ENCODE results near the gene APEH. TPM values are rescaled to one million over a fixed set of nuclear protein-coding genes. Genes with fewer than 3 reads are reported as not detected.

Gene APEH
- total RNA-seq, 4 donors from 2014 or later: 60.7 to 102 (median 89.4) TPM

DNA sequence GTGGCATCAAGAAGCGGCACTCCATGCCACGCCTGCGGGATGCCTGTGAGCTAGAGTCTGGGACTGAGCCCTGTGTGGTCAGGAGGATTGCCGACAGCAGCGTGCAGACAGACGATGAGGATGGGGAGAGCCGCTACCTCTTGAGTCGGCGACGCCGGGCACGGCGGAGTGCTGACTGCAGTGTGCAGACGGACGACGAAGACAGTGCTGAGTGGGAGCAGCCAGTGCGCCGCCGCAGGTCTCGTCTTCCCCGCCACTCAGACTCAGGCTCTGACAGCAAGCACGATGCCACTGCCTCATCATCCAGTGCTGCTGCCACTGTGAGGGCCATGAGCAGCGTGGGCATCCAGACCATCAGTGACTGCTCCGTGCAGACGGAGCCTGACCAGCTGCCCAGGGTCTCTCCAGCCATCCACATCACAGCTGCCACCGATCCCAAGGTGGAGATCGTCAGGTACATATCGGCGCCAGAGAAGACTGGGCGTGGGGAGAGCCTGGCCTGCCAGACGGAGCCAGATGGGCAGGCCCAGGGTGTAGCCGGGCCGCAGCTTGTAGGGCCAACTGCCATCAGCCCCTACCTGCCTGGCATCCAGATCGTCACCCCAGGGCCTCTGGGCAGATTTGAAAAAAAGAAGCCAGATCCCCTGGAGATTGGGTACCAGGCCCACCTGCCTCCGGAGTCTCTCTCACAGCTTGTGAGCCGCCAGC is 16.8 kb upstream of the APEH start:
- WGBS, 2 donors: 89 to 91% methylated on average over 22 to 26 of the region's 36 CpGs
- intact Hi-C loops (cut with DNase I): no loop called here

DNA sequence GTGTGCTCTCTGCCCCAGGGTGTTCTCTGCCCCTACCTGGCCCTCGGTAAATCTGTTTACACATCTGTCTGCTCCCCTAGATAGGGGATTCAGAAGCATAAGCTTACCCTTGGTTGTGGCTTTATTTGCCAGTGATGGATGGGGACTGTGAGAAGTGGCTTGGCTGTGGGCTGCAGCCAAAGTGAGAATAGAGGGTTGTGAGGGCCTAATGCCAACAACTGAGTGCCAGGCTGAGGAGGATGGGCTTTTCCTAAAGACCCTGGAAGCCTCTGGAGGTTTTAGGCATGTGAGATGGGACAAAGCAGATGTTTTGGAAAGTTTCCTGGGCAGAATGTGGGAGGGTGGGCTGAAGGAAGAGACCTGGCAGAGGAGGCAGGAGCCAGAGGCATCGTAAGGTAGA is 15.4 kb upstream of the APEH start:
- no peak overlapping the region for H3K4me3 ChIP-seq
- no peaks in the 10 kb centered on the region for H3K36me3 ChIP-seq
- H3K4me1 ChIP-seq: peaks cover 0 to 6% (median 0%) of the 10 kb centered on the region in 3 donors
- TF ChIP-seq, protein P1, sequence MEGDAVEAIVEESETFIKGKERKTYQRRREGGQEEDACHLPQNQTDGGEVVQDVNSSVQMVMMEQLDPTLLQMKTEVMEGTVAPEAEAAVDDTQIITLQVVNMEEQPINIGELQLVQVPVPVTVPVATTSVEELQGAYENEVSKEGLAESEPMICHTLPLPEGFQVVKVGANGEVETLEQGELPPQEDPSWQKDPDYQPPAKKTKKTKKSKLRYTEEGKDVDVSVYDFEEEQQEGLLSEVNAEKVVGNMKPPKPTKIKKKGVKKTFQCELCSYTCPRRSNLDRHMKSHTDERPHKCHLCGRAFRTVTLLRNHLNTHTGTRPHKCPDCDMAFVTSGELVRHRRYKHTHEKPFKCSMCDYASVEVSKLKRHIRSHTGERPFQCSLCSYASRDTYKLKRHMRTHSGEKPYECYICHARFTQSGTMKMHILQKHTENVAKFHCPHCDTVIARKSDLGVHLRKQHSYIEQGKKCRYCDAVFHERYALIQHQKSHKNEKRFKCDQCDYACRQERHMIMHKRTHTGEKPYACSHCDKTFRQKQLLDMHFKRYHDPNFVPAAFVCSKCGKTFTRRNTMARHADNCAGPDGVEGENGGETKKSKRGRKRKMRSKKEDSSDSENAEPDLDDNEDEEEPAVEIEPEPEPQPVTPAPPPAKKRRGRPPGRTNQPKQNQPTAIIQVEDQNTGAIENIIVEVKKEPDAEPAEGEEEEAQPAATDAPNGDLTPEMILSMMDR (IDR thresholded peaks at IDR 0.05): no peak
- no peak for TF ChIP-seq POLR2A (IDR thresholded peaks at IDR 0.05)
- H3K9me3 ChIP-seq: no peaks in the 10 kb centered on the region
- DNase-seq: no peak
- WGBS, 2 donors: 49 to 64% methylated on average over 2 of the region's 2 CpGs
- peaks cover 0 to 30% (median 0%) of the 10 kb centered on the region in 4 donors for H3K27me3 ChIP-seq
- intact Hi-C loops (cut with DNase I): no loop called here
- no peak overlapping the region for H3K27ac ChIP-seq

More for the DNA sequence above, 16.8 kb upstream of the APEH start:
- no peaks in the 10 kb centered on the region for H3K36me3 ChIP-seq
- no peak overlapping the region for H3K27ac ChIP-seq
- no peaks in the 10 kb centered on the region for H3K9me3 ChIP-seq
- no peak overlapping the region for H3K4me3 ChIP-seq
- H3K27me3 ChIP-seq: peaks cover 0 to 18% (median 0%) of the 10 kb centered on the region in 4 donors
- no peak for DNase-seq
- H3K4me1 ChIP-seq: peaks cover 0 to 6% (median 0%) of the 10 kb centered on the region in 3 donors
- TF ChIP-seq, protein P1 (IDR thresholded peaks at IDR 0.05): no peak
- TF ChIP-seq POLR2A (IDR thresholded peaks at IDR 0.05): no peak

DNA sequence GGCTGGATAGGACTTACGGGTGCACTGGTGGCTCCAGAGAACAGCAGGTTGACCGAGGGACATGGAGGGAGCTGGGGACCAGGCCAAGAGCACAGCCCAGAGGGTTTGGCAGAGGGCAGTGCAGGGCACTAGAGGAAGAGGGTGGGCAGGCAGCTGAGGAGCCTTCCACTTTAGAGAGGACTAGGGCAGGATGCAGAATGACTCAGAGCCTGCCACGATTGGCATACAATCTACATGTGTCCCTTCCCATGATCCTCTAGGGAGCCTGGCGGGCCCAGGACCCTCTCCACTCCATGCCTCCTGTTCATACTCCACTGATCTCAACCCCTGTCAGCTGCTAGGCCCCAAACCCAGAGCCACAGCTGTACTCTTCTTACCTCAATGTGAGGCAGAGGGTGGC is 14.4 kb upstream of the APEH start:
- 69 to 73% methylated on average over 3 to 4 of the region's 4 CpGs for WGBS, 2 donors
- no peaks in the 10 kb centered on the region for H3K36me3 ChIP-seq
- intact Hi-C loops (cut with DNase I): no loop called here
- TF ChIP-seq POLR2A (IDR thresholded peaks at IDR 0.05): no peak
- TF ChIP-seq, protein P1 (IDR thresholded peaks at IDR 0.05): no peak
- DNase-seq: no peak
- H3K27me3 ChIP-seq: peaks cover 0 to 40% (median 0%) of the 10 kb centered on the region in 4 donors
- H3K4me1 ChIP-seq: peaks cover 0 to 4% (median 0%) of the 10 kb centered on the region in 3 donors
- no peak overlapping the region for H3K27ac ChIP-seq
- no peaks in the 10 kb centered on the region for H3K9me3 ChIP-seq
- no peak overlapping the region for H3K4me3 ChIP-seq

DNA sequence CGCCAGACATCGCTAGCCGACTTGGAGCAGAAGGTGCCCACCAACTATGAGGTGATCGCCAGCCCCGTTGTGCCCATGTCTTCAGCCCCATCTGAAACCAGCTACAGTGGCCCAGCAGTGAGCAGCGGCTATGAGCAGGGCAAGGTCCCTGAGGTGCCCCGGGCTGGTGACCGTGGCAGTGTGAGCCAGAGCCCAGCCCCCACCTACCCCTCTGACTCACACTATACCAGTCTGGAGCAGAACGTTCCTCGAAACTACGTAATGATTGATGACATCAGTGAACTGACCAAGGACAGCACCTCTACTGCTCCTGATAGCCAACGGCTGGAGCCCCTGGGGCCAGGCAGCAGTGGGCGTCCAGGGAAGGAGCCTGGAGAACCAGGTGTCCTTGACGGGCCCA is 12.9 kb upstream of the APEH start:
- TF ChIP-seq, protein P1 (IDR thresholded peaks at IDR 0.05): no peak
- TF ChIP-seq POLR2A (IDR thresholded peaks at IDR 0.05): no peak
- no peaks in the 10 kb centered on the region for H3K9me3 ChIP-seq
- no peaks in the 10 kb centered on the region for H3K36me3 ChIP-seq
- WGBS, 2 donors: 40 to 100% methylated on average over 1 of the region's 14 CpGs
- H3K4me3 ChIP-seq: no peak overlapping the region
- H3K4me1 ChIP-seq: no peaks in the 10 kb centered on the region
- no peak overlapping the region for H3K27ac ChIP-seq
- intact Hi-C loops (cut with DNase I): no loop called here
- peaks cover 0 to 45% (median 0%) of the 10 kb centered on the region in 4 donors for H3K27me3 ChIP-seq
- DNase-seq: no peak

DNA sequence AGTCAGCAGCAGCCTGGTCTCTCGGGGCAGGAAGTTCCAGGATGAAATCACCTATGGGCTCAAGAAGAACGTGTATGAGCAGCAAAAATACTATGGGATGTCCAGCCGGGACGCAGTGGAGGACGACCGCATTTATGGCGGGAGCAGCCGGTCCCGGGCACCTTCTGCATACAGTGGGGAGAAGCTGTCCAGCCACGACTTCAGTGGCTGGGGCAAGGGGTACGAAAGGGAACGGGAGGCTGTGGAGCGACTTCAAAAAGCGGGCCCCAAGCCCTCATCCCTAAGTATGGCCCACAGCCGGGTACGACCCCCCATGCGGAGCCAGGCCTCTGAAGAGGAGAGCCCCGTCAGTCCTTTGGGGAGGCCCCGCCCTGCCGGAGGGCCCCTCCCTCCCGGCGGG is 12.1 kb upstream of the APEH start:
- Histone ChIP-seq H3K4me1 (no peaks in the 10 kb centered on the region), H3K27me3 (peaks cover 0 to 43% (median 0%) of the 10 kb centered on the region in 4 donors), H3K27ac (no peak overlapping the region), H3K36me3 (no peaks in the 10 kb centered on the region), H3K4me3 (no peak overlapping the region), H3K9me3 (no peaks in the 10 kb centered on the region)
- intact Hi-C loops (cut with DNase I): no loop called here
- DNase-seq: no peak
- TF ChIP-seq, protein P1 (IDR thresholded peaks at IDR 0.05): no peak
- TF ChIP-seq POLR2A (IDR thresholded peaks at IDR 0.05): no peak
- 85 to 87% methylated on average over 9 to 18 of the region's 22 CpGs for WGBS, 2 donors

Measured in esophagus squamous epithelium (tissue), 5 donors.